HG02678 (cell line): Measurements from ENCODE around the gene DPEP1.

Experiments used
- ATAC-seq: cut with Tn5 transposase; IDR thresholded peaks from one replicate; pipeline ENCODE4 v1.9.1; 2021; ENCODE audit warnings: mild to moderate bottlenecking, moderate library complexity; ENCODE audit not compliant: unreplicated experiment

DPEP1 gene

GRCh38 chr16:89598199-89598598, 15.2 kb upstream of the DPEP1 start:
- ATAC-seq, result no peak

- ATAC-seq, result no peak
Observed at GRCh38 chr16:89599451-89599858, 14.0 kb upstream of the DPEP1 start.

- ATAC-seq, result no peak
Observed at GRCh38 chr16:89599902-89600301, 13.5 kb upstream of the DPEP1 start.

- ATAC-seq, result no peak
Observed at GRCh38 chr16:89600427-89600826, 13.0 kb upstream of the DPEP1 start.

- no peak for ATAC-seq
Observed at GRCh38 chr16:89600956-89601355, 12.5 kb upstream of the DPEP1 start.

GRCh38 chr16:89601906-89602272, 11.6 kb upstream of the DPEP1 start:
- no peak for ATAC-seq

GRCh38 chr16:89602273-89602951, 11.0 kb upstream of the DPEP1 start:
- no peak for ATAC-seq

GRCh38 chr16:89602952-89603590, 10.4 kb upstream of the DPEP1 start:
- no peak for ATAC-seq

- no peak for ATAC-seq
Observed at GRCh38 chr16:89604764-89605163, 8.7 kb upstream of the DPEP1 start.

GRCh38 chr16:89605186-89605970, 8.1 kb upstream of the DPEP1 start:
- no peak for ATAC-seq

GRCh38 chr16:89606006-89606405, 7.4 kb upstream of the DPEP1 start:
- no peak for ATAC-seq

- ATAC-seq, result no peak
Observed at GRCh38 chr16:89607453-89607852, 6.0 kb upstream of the DPEP1 start.

GRCh38 chr16:89607937-89608740, 5.3 kb upstream of the DPEP1 start:
- no peak for ATAC-seq

GRCh38 chr16:89610108-89610453, 3.4 kb upstream of the DPEP1 start:
- ATAC-seq, result no peak

- ATAC-seq, result no peak
Observed at GRCh38 chr16:89612415-89613166, 851 bp upstream of the DPEP1 start.

- no peak for ATAC-seq
Observed at GRCh38 chr16:89613954-89614459, 565 bp downstream of the DPEP1 start.

GRCh38 chr16:89615176-89615575, 1.7 kb downstream of the DPEP1 start:
- no peak for ATAC-seq

- ATAC-seq, result no peak
Observed at GRCh38 chr16:89615596-89616090, 2.2 kb downstream of the DPEP1 start.

GRCh38 chr16:89616623-89617022, 3.2 kb downstream of the DPEP1 start:
- ATAC-seq, result no peak

GRCh38 chr16:89617036-89617435, 3.6 kb downstream of the DPEP1 start:
- no peak for ATAC-seq
